GM10266 (cell line): Measurements from ENCODE around the gene ABHD17C.

Source experiments
- DNase-seq: peaks from one replicate; pipeline ENCODE4 v3.0.0; 2012; ENCODE audit errors: extremely low spot score
- CTCF ChIP-seq: IDR thresholded peaks from 2 replicates; pipeline ENCODE4 v1.5.1; 2012; ENCODE audit warnings: mild to moderate bottlenecking, low read depth; ENCODE audit not compliant: control insufficient read depth, insufficient read depth; ENCODE audit errors: missing control alignments

The ABHD17C gene

GRCh38 chr15:80769829-80770705 is 75.0 kb downstream of the ABHD17C start:
- TF ChIP-seq CTCF = no peak
- no peak for DNase-seq

- DNase-seq = no peak
- TF ChIP-seq CTCF = no peak
These were observed 78.0 kb downstream of the ABHD17C start for GRCh38 chr15:80773122-80773551.

- TF ChIP-seq CTCF = no peak
- DNase-seq = no peak
These were observed 78.8 kb downstream of the ABHD17C start for GRCh38 chr15:80773792-80774352.

- no peak for DNase-seq
- TF ChIP-seq CTCF = no peak
These were observed 79.4 kb downstream of the ABHD17C start for GRCh38 chr15:80774486-80774885.

GRCh38 chr15:80775338-80775737 is 80.2 kb downstream of the ABHD17C start:
- no peak for TF ChIP-seq CTCF
- DNase-seq = no peak

- TF ChIP-seq CTCF = peak; percentile 88
- DNase-seq = peak; percentile 82
These were observed 81.4 kb downstream of the ABHD17C start for GRCh38 chr15:80776420-80777045.
